Endothelial cell of umbilical vein (primary cell): Measurements from ENCODE around the gene NMBR. TPM values are rescaled to one million over a fixed set of nuclear protein-coding genes. Genes with fewer than 3 reads are reported as not detected.

Experiments used
- BruUV-seq: library from RNA; stranded (reverse); fragments of 400-500 nt; replicated peaks from 2 replicates; lab custom pipeline; 2021; lab: Mats Ljungman, UMichigan
- CTCF ChIA-PET: fragments of 300-600, 350-600 bp; sonication (Branson Sonifier 250); formaldehyde crosslinking; loops from one replicate; lab custom pipeline; 2021; ENCODE audit warnings: antibody characterized with exemption, inconsistent platforms; lab: Charles Lee
- POLR2A ChIA-PET: fragments of 300-600, 350-600 bp; sonication (Branson Sonifier 250); formaldehyde crosslinking; loops from one replicate; lab custom pipeline; 2021; ENCODE audit warnings: antibody characterized with exemption, inconsistent platforms; lab: Charles Lee
- DNase-seq: peaks from one replicate; pipeline ENCODE4 v3.0.0-alpha.2; 2011; ENCODE audit warnings: low read depth, low spot score
- FAIRE-seq: peaks from 2 replicates; lab custom pipeline; 2011; peaks lifted over from hg19 to GRCh38; lab: Jason Lieb, UNC
- H2AFZ ChIP-seq: 2 replicates; pipeline ENCODE4 v1.6.0; 2012; ENCODE audit warnings: low read depth, low read length, control low read depth, inconsistent platforms
- H3K27ac ChIP-seq: 2 replicates; pipeline ENCODE4 v1.5.1; 2011; ENCODE audit warnings: low read depth, mild to moderate bottlenecking, control low read depth, low read length, moderate library complexity; ENCODE audit not compliant: insufficient read depth
- H3K27me3 ChIP-seq, 2 experiments: 2 replicates each; pipeline versions ENCODE4 v1.6.0 to v1.6.1; 2011; ENCODE audit warnings: low read length in 2 of 2, mixed read lengths in 1 of 2; ENCODE audit not compliant: control insufficient read depth in 2 of 2, insufficient read depth in 2 of 2
- H3K36me3 ChIP-seq, 2 experiments: 2 replicates in 1 of 2; 3 replicates in 1 of 2; pipeline ENCODE4 v1.5.1; 2011; ENCODE audit warnings: low read length in 2 of 2, mild to moderate bottlenecking in 1 of 2, moderate library complexity in 1 of 2; ENCODE audit not compliant: control insufficient read depth in 2 of 2, insufficient read depth in 2 of 2; ENCODE audit errors: extremely low read depth in 1 of 2
- H3K4me1 ChIP-seq: 3 replicates; pipeline ENCODE4 v1.5.1; 2011; ENCODE audit warnings: mild to moderate bottlenecking, low read length; ENCODE audit not compliant: control insufficient read depth, insufficient read depth; ENCODE audit errors: extremely low read depth
- H3K4me2 ChIP-seq: 2 replicates; pipeline ENCODE4 v1.6.1; 2011; ENCODE audit warnings: low read length, control low read depth, mixed read lengths; ENCODE audit not compliant: insufficient read depth
- H3K4me3 ChIP-seq, 3 experiments: fragments of 200-600 bp in 1 of 3; sonication (generic), shearing (Covaris generic) in 1 of 3; replicated peaks in 1 of 3; 2 replicates each; pipeline ENCODE4 v1.5.1; 2011 to 2016; ENCODE audit warnings: control low read depth in 3 of 3, low read length in 3 of 3, mild to moderate bottlenecking in 2 of 3, inconsistent platforms in 1 of 3, low read depth in 1 of 3, moderate library complexity in 1 of 3; ENCODE audit not compliant: insufficient read depth in 1 of 3
- H3K79me2 ChIP-seq: 2 replicates; pipeline ENCODE4 v1.6.0; 2012; ENCODE audit warnings: low read length, inconsistent platforms; ENCODE audit not compliant: control insufficient read depth, insufficient read depth
- H3K9ac ChIP-seq: replicated peaks from 2 replicates; pipeline ENCODE3; 2011; ENCODE audit warnings: low read length, control low read depth; ENCODE audit not compliant: insufficient read depth; ENCODE audit errors: extremely low read depth
- H3K9me1 ChIP-seq: replicated peaks from 3 replicates; pipeline ENCODE4 v1.6.0; 2011; ENCODE audit warnings: mild to moderate bottlenecking, low read length; ENCODE audit not compliant: control insufficient read depth, insufficient read depth; ENCODE audit errors: extremely low read depth
- H3K9me3 ChIP-seq: replicated peaks from 2 replicates; pipeline ENCODE4 v1.5.1; 2012; ENCODE audit warnings: low read length, inconsistent platforms; ENCODE audit not compliant: control insufficient read depth, insufficient read depth
- H4K20me1 ChIP-seq: replicated peaks from 2 replicates; pipeline ENCODE3; 2011; ENCODE audit warnings: mild to moderate bottlenecking, low read length; ENCODE audit not compliant: control insufficient read depth, insufficient read depth; ENCODE audit errors: extremely low read depth
- EZH2 ChIP-seq: IDR thresholded peaks from 2 replicates; pipeline ENCODE4 v1.6.1; 2012; ENCODE audit warnings: borderline replicate concordance, low read depth, mild to moderate bottlenecking, moderate library complexity, low read length, inconsistent platforms; ENCODE audit not compliant: severe bottlenecking
- FOS ChIP-seq: IDR thresholded peaks from 2 replicates; pipeline ENCODE4 v1.6.1; 2011; ENCODE audit warnings: mild to moderate bottlenecking, low read length, moderate library complexity, borderline replicate concordance; ENCODE audit not compliant: insufficient read depth
- GATA2 ChIP-seq: IDR thresholded peaks from 2 replicates; pipeline ENCODE4 v1.7.0; 2011; ENCODE audit warnings: low read depth, mild to moderate bottlenecking, moderate library complexity, mixed read lengths, low read length; ENCODE audit not compliant: insufficient read length, insufficient read depth
- JUN ChIP-seq: IDR thresholded peaks from 2 replicates; pipeline ENCODE4 v1.6.1; 2011; ENCODE audit warnings: borderline replicate concordance, low read depth; ENCODE audit not compliant: insufficient read length, insufficient read depth
- MYC ChIP-seq: IDR thresholded peaks from one replicate; pipeline ENCODE4 v1.6.1; 2011; ENCODE audit warnings: mild to moderate bottlenecking, low read depth, low read length
- POLR2A ChIP-seq: IDR thresholded peaks from 2 replicates; pipeline ENCODE4 v1.6.1; 2012; ENCODE audit warnings: low read depth, mild to moderate bottlenecking, control low read depth, low read length
- POLR2AphosphoS5 ChIP-seq: IDR thresholded peaks from 2 replicates; pipeline ENCODE4 v1.6.1; 2012; ENCODE audit warnings: low read depth, mild to moderate bottlenecking, control low read depth, low read length, moderate library complexity; ENCODE audit not compliant: insufficient read depth
- dilution Hi-C: fragments of 300-500 bp; cut with MboI; formaldehyde crosslinking; loops from one replicate; pipeline ENCODE4 v1.15.0; 2019; ENCODE audit warnings: low sequenced_read_pairs; ENCODE audit not compliant: extremely low pct_ligation_motif_present
- intact Hi-C: fragments of 100-400 bp; cut with micrococcal nuclease; formaldehyde crosslinking; loops from one replicate; pipeline ENCODE4 v1.10.0; 2022
- polyA plus RNA-seq, 4 experiments: library from polyadenylated mRNA; depleted of rRNA in 3 of 4; stranded (reverse) in 3 of 4; unstranded in 1 of 4; fragments of >200 nt; gene quantifications; 2 replicates each; pipeline versions ENCODE4 v1.2.1 to v1.2.3, GENCODE V29; 2011 to 2012; ENCODE audit warnings: missing spikeins in 1 of 4
- total RNA-seq: library from RNA; stranded (reverse); gene quantifications from 2 replicates; pipeline ENCODE4 v1.2.3, GENCODE V29; 2021
- TF ChIP-seq, protein P1 (sequence below): IDR thresholded peaks from 2 replicates; pipeline ENCODE4 v1.6.1; 2011; ENCODE audit not compliant: insufficient read depth, insufficient read length
- TF ChIP-seq, protein P2 (sequence below), 2 donors: IDR thresholded peaks; 1 replicate in 1 of 2; 2 replicates in 1 of 2; pipeline ENCODE4 v1.5.1; 2011; ENCODE audit warnings: low read length in 2 of 2, mild to moderate bottlenecking in 2 of 2, moderate library complexity in 2 of 2, control low read depth in 1 of 2, inconsistent platforms in 1 of 2, low read depth in 1 of 2; ENCODE audit not compliant: insufficient read depth in 1 of 2; ENCODE audit errors: extremely low read depth in 1 of 2

Gene NMBR
- total and polyA plus RNA-seq, 2 donors (not counting 3 experiments of a cell fraction or from before 2014, with no cell fraction given) = not detected

DNA sequence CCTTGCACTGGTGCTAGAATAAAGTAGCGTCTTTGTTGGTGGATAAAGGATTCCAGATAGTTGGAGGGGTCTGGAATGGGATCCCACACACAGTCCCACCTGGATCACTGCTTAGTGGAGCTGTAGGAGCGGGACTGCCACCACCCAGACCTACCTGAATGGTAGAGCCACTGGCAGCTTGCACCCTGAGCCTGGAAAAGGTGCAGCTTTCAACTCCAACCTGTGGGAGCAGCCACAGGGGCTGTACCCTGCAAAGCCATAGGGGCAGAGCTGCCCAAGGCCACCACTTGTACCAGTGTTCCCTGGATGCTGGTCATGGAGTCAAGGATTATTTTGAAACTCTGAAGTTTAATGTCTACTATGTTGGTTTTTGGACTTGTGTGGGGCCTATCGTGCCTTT lies 27.1 kb upstream of the NMBR start:
- Histone ChIP-seq H3K4me3 (no peak overlapping the region), H3K27me3 (no peaks in the 10 kb centered on the region), H3K9me1 (peaks cover 3% of the 10 kb centered on the region), H3K4me1 (no peaks in the 10 kb centered on the region), H2AFZ (no peak overlapping the region), H3K9ac (no peak overlapping the region), H3K79me2 (no peaks in the 10 kb centered on the region), H3K36me3 (peaks cover 3 to 8% of the 10 kb centered on the region in 2 experiments), H3K4me2 (no peak overlapping the region), H3K27ac (no peak overlapping the region), H4K20me1 (peaks cover 2% of the 10 kb centered on the region), H3K9me3 (no peaks in the 10 kb centered on the region)
- POLR2A ChIA-PET = no interaction called here
- CTCF ChIA-PET = interaction anchor here (1.0 kb wide), 1 partner anchor 20 kb away, joined by 4 read pairs; no protein-coding TSS in a partner anchor
- BruUV-seq = no TSS peak
- FAIRE-seq (no peak), DNase-seq (no peak)
- TF ChIP-seq FOS (no peak), POLR2AphosphoS5 (no peak), JUN (no peak), EZH2 (no peak), GATA2 (no peak), POLR2A (no peak), MYC (no peak)
- TF ChIP-seq, protein P1, sequence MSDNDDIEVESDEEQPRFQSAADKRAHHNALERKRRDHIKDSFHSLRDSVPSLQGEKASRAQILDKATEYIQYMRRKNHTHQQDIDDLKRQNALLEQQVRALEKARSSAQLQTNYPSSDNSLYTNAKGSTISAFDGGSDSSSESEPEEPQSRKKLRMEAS = no peak
- TF ChIP-seq, protein P2, sequence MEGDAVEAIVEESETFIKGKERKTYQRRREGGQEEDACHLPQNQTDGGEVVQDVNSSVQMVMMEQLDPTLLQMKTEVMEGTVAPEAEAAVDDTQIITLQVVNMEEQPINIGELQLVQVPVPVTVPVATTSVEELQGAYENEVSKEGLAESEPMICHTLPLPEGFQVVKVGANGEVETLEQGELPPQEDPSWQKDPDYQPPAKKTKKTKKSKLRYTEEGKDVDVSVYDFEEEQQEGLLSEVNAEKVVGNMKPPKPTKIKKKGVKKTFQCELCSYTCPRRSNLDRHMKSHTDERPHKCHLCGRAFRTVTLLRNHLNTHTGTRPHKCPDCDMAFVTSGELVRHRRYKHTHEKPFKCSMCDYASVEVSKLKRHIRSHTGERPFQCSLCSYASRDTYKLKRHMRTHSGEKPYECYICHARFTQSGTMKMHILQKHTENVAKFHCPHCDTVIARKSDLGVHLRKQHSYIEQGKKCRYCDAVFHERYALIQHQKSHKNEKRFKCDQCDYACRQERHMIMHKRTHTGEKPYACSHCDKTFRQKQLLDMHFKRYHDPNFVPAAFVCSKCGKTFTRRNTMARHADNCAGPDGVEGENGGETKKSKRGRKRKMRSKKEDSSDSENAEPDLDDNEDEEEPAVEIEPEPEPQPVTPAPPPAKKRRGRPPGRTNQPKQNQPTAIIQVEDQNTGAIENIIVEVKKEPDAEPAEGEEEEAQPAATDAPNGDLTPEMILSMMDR (IDR thresholded peaks at IDR 0.05; ENCODE audit: extremely low read depth in 1 of 2, insufficient read depth in 1 of 2, low read depth in 1 of 2, low read length in 2 of 2) = no peak
- intact Hi-C loops = no loop called here
- dilution Hi-C loops = no loop called here
